Heart right ventricle (tissue), 16 donors: ENCODE results near the gene RPN2. TPM values are rescaled to one million over a fixed set of nuclear protein-coding genes. Genes with fewer than 3 reads are reported as not detected.

ENCODE experiments used
- ATAC-seq, 8 donors: fragments of 200-7000 bp; cut with Tn5 transposase; one replicate each; pipeline ENCODE4 v1.9.1; 2020; ENCODE audit warnings: mild to moderate bottlenecking in 8 of 8, moderate library complexity in 8 of 8, moderate number of reproducible peaks in 1 of 8
- DNase-seq, 2 donors: peaks; one replicate each; pipeline ENCODE4 v3.0.0-alpha.2; 2020
- H3K27ac ChIP-seq, 10 donors: fragments of 200-600 bp; sonication (generic) in 2 of 10; one replicate each; pipeline versions ENCODE4 v1.5.0 to v1.8.0; 2020 to 2022; ENCODE audit warnings: mild to moderate bottlenecking in 3 of 10
- H3K27me3 ChIP-seq, 7 donors: fragments of 200-600 bp; one replicate each; pipeline ENCODE4 v1.8.0; 2021 to 2022; ENCODE audit warnings: mild to moderate bottlenecking in 2 of 7
- H3K36me3 ChIP-seq, 9 donors: fragments of 200-600 bp; sonication (generic) in 1 of 9; one replicate each; pipeline versions ENCODE4 v1.5.0 to v1.8.0; 2020 to 2022; ENCODE audit warnings: mild to moderate bottlenecking in 2 of 9
- H3K4me1 ChIP-seq, 9 donors: fragments of 200-600 bp; sonication (generic) in 1 of 9; one replicate each; pipeline versions ENCODE4 v1.5.0 to v1.8.0; 2020 to 2022; ENCODE audit warnings: mild to moderate bottlenecking in 4 of 9
- H3K4me3 ChIP-seq, 10 donors: fragments of 200-600 bp; sonication (generic) in 2 of 10; one replicate each; pipeline versions ENCODE4 v1.5.0 to v1.8.0; 2020 to 2022; ENCODE audit warnings: mild to moderate bottlenecking in 7 of 10, moderate library complexity in 2 of 10
- H3K9me3 ChIP-seq, 11 donors: fragments of 200-600 bp in 10 of 11; sonication (generic) in 2 of 11; one replicate each; pipeline versions ENCODE4 v1.5.0 to v1.8.0; 2013 to 2022; ENCODE audit warnings: mild to moderate bottlenecking in 2 of 11, control low read depth in 1 of 11, moderate library complexity in 1 of 11
- CTCF ChIP-seq, 9 donors: fragments of 200-600 bp; sonication (generic) in 2 of 9; IDR thresholded peaks; one replicate each; pipeline versions ENCODE4 v1.5.0 to v1.8.0; 2021 to 2022; ENCODE audit warnings: antibody characterized with exemption in 9 of 9, mild to moderate bottlenecking in 5 of 9, moderate library complexity in 1 of 9
- WGBS, 2 donors: extraction: QIAGEN DNeasy Blood & Tissue Kit; methylation state at CpG; one replicate each; pipeline ENCODE4 v1.1.7; 2013; ENCODE audit warnings: inconsistent platforms in 1 of 2; 5-methylcytosine and 5-hydroxymethylcytosine counted together
- intact Hi-C, 10 donors: fragments of 100-400 bp; cut with DNase I; formaldehyde crosslinking; loops; one replicate each; pipeline versions ENCODE4 v1.11.1 to v1.14.2; 2022
- polyA plus RNA-seq, 2 donors: library from polyadenylated mRNA; stranded (reverse); fragments of 200-250 nt; gene quantifications; one replicate each; pipeline ENCODE4 v1.2.3, GENCODE V29; 2013
- total RNA-seq, 10 donors: library from RNA; stranded (reverse); fragmentation: NEBNext Ultra II Directional in 3 of 10; extraction: Animal tissue kit (Norgen Biotek cat#: 25700) in 3 of 10; gene quantifications; one replicate each; pipeline versions ENCODE4 v1.2.1 to v1.2.4, GENCODE V29; 2021 to 2023
- donor health status: Arrhythmogenic right ventricular cardiomyopathy.
- donor health status: ischemic (EF 13 %, LVEDD 7.1; RV severe dilation, severe dysfunction).
- donor health status: healthy with polysubstance abuse.
- donor health status: DM: no; HTN: yes; CAD: no.
- donor health status: DM: no; HTN: no; CAD: no.
- donor health status: ischemic (EF 25% LVEDD 6.9; RV normal size, moderate dysfunction).
- donor health status: ischemic (EF 25% LVEDD 5.7; RV mildly dilated, moderate dysfunction).
- donor health status: healthy.
- donor health status: DM: yes; HTN: yes; CAD: no.
- donor health status: Ischemic cardiomyopathy.
- donor health status: ischemic (EF 35%, LVEDD 5.7; RV mildly dilated, moderate dysfunction).
- donor health status: nonischemic (EF 11% LVEDD 7.7; RV severe dilation, severe dysfunction).
- donor health status: DM: yes; HTN: yes; CAD: no.
- donor health status: PGD.
- donor health status: ischemic (EF 29% LVEDD 5.4; RV normal size, mild dysfunction).
- donor health status: nonischemic (EF 23%, LVEDD 6.1; RV moderate dilation, normal function).

Gene RPN2
- total and polyA plus RNA-seq, 12 donors: 30.9 to 166 (median 95.2) TPM

- ATAC-seq: peak in 5 of 8 donors; percentile 50 to 84 (median 52)
- Histone ChIP-seq H3K36me3 (peaks cover 0 to 97% (median 30%) of the 10 kb centered on the region in 9 donors), H3K4me1 (peaks cover 4 to 52% (median 29%) of the 10 kb centered on the region in 9 donors), H3K4me3 (no peak overlapping the region), H3K27me3 (no peaks in the 10 kb centered on the region), H3K9me3 (no peaks in the 10 kb centered on the region), H3K27ac (no peak overlapping the region)
- DNase-seq: no peak
- TF ChIP-seq CTCF (IDR thresholded peaks at IDR 0.05): no peak
- intact Hi-C loops: no loop called here
These were observed 43.9 kb downstream of the RPN2 start for GRCh38 chr20:37223053-37223452.

DNA sequence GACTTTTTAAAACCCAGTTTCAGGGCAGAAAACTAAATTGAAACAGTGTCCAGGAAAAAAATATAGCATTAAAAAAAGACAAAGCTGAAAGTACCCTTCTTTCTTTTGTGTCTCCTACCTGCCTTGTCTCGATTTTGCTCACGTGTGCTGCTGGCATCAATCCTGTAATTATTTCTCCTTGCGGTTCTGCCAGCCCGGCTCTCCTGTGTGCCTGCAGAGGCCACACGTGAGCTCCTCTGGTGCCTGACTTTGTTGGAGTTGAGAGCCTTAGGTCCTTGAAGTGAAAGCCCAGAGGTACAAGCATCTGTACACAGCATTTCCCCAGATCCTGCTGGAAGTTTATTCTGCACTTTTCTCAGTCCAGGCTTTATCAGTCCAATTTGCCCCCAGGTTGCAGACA is 46.0 kb downstream of the RPN2 start:
- intact Hi-C loops: no loop called here
- peaks cover 6 to 67% (median 30%) of the 10 kb centered on the region in 9 donors for H3K4me1 ChIP-seq
- H3K36me3 ChIP-seq: peaks cover 0 to 97% (median 43%) of the 10 kb centered on the region in 9 donors
- no peak for TF ChIP-seq CTCF (IDR thresholded peaks at IDR 0.05)
- H3K27me3 ChIP-seq: no peaks in the 10 kb centered on the region
- H3K4me3 ChIP-seq: no peak overlapping the region
- DNase-seq (no peak), ATAC-seq (no peak)
- H3K9me3 ChIP-seq: no peaks in the 10 kb centered on the region
- WGBS, 2 donors: 78 to 84% methylated on average over 5 of the region's 5 CpGs
- H3K27ac ChIP-seq: no peak overlapping the region

DNA sequence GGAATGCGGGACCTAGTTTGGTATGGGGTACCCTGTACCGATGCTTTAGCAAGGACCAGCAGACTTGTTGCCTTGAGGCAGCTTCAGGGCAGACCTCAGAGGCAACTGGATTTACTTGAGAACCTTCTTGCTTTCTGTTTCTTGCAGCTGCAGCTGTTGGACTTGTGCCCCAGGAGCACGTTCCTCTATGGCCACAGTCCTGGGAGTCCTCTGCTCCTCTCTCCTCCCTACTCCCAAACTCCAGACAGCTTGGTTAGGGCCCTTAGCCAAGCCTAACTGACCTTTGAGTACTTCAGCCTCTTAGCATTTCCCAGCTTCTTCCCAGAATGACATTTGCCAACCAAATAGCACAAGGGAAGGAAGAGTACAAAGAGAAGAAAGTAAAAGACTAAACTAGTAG is 47.8 kb downstream of the RPN2 start:
- H3K9me3 ChIP-seq: no peaks in the 10 kb centered on the region
- H3K4me3 ChIP-seq: no peak overlapping the region
- peaks cover 6 to 67% (median 30%) of the 10 kb centered on the region in 9 donors for H3K4me1 ChIP-seq
- peaks cover 0 to 98% (median 56%) of the 10 kb centered on the region in 9 donors for H3K36me3 ChIP-seq
- intact Hi-C loops: no loop called here
- WGBS, 2 donors: 61 to 66% methylated on average over 3 of the region's 3 CpGs
- no peak for TF ChIP-seq CTCF (IDR thresholded peaks at IDR 0.05)
- ATAC-seq (peak; percentile 47 to 74 (median 66)), DNase-seq (peak; percentile 47 to 63)
- H3K27ac ChIP-seq: peak overlapping the region in 6 of 10 donors; percentile 14 to 80 (median 72)
- H3K27me3 ChIP-seq: no peaks in the 10 kb centered on the region

GRCh38 chr20:37228082-37228481 is 49.0 kb downstream of the RPN2 start:
- H3K27me3 ChIP-seq: no peaks in the 10 kb centered on the region
- intact Hi-C loops: no loop called here
- H3K36me3 ChIP-seq: peaks cover 0 to 100% (median 67%) of the 10 kb centered on the region in 9 donors
- H3K4me3 ChIP-seq: no peak overlapping the region
- DNase-seq (no peak), ATAC-seq (peak in 6 of 8 donors; percentile 42 to 67 (median 56))
- 54 to 65% methylated on average over 6 of the region's 6 CpGs for WGBS, 2 donors
- no peaks in the 10 kb centered on the region for H3K9me3 ChIP-seq
- peaks cover 6 to 57% (median 22%) of the 10 kb centered on the region in 9 donors for H3K4me1 ChIP-seq
- TF ChIP-seq CTCF (IDR thresholded peaks at IDR 0.05): no peak
- H3K27ac ChIP-seq: peak overlapping the region; percentile 1 to 80 (median 68)
